ENCODE measurements around the gene CCDC197. TPM values are rescaled to one million over a fixed set of nuclear protein-coding genes. Genes with fewer than 3 reads are reported as not detected.

CCDC197 gene
- total and polyA plus RNA-seq, 9 of the 15 experiments (the other 6 are each of a cell fraction or from before 2014, with no cell fraction given) = not detected

DNA sequence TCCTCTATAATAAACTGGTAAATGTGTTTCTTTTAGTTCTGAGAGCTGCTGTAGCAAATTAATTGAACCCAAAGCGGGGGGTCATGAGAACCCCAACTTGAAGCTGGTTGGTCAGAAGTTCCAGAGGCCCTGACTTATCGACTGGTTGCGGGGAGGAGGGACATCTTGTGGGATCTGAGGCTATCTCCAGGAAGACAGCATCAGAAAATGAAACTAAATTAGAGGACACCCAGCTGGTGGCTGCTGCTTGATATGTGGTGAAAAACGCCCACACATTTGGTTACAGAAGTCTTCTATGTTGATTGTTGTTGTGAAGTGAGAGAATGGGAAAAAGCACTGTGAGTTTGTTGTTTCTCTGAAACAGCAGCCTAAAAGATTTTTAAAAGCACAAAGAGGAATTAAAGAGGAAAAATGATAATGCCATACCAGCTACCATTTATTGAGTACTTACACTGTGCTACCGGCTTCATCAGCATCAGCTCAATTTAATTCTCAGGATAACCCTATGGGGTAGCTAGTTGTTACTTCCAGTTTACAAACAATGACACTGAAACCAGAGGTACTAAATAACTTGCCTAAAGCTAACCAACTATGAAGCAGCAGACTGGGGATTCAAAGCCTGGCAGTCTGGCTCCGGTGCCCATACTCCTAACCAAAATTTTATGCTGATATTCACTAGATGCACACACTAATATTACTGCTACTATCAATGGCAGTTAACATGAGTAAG, 59.6 kb downstream of the CCDC197 start:
- Histone ChIP-seq H3K4me1 (replicated peaks in 1 of 2; ENCODE audit: control insufficient read depth in 2 of 2, insufficient read depth in 2 of 2, low read length in 2 of 2) (no peaks in the 10 kb centered on the region), H3K9ac (ENCODE audit: insufficient read depth in 1 of 2, low read depth in 2 of 2, low read length in 2 of 2) (no peak overlapping the region), H3K27ac (ENCODE audit: extremely low read depth, low read depth, low read length) (no peak overlapping the region), H3K79me2 (ENCODE audit: control insufficient read depth, insufficient read depth, low read length) (no peaks in the 10 kb centered on the region; the same call in 2 of the 3 replicates), H3K9me3 (replicated peaks; ENCODE audit: control insufficient read depth, insufficient read depth, low read depth, low read length) (no peaks in the 10 kb centered on the region), H4K20me1 (replicated peaks; ENCODE audit: control insufficient read depth, insufficient read depth, low read length) (no peaks in the 10 kb centered on the region), H3K4me2 (ENCODE audit: insufficient read depth, low read length) (no peak overlapping the region), H2AFZ (ENCODE audit: low read depth, low read length) (no peak overlapping the region), H3K4me3 (no peak overlapping the region), H3K9me1 (ENCODE audit: control insufficient read depth, insufficient read depth, low read length) (no peaks in the 10 kb centered on the region), H3K36me3 (ENCODE audit: control insufficient read depth, insufficient read depth, low read length) (peaks cover 95% of the 10 kb centered on the region), H3K27me3 (ENCODE audit: control insufficient read depth in 2 of 2, insufficient read depth in 2 of 2, low read length in 2 of 2) (no peaks in the 10 kb centered on the region)
- BruUV-seq (replicated peaks) = no TSS peak
- FAIRE-seq = no peak
- no peak for ATAC-seq
- intact Hi-C loops (cut with micrococcal nuclease) = no loop called here
- 83% methylated on average over 3 of the region's 6 CpGs for WGBS (ENCODE audit: insufficient coverage, low coverage, missing lambda C conversion rate)
- DNase-seq (ENCODE audit: extremely low read depth in 1 of 4, low spot score in 3 of 4) = no peak
- ChIA-PET CTCF (ENCODE audit: low intra/inter-chr PET ratio) (no interaction called here), POLR2A (interaction anchor here (0.6 to 1.3 kb wide), 3 partner anchors 11 to 1937 kb away, joined by 3 read pairs; no protein-coding TSS in a partner anchor)
- TF ChIP-seq NFIC (IDR thresholded peaks at IDR 0.05) (no peak), TCF15 (CRISPR knock-in tag; IDR thresholded peaks at IDR 0.05) (no peak), ATF7 (IDR thresholded peaks at IDR 0.05) (no peak), TGIF2 (CRISPR knock-in tag; IDR thresholded peaks at IDR 0.05) (no peak), TAL1 (IDR thresholded peaks at IDR 0.05) (no peak), PHTF2 (CRISPR knock-in tag; IDR thresholded peaks at IDR 0.05) (no peak), PHB2 (IDR thresholded peaks at IDR 0.05; ENCODE audit: low read depth) (no peak), ZNF561 (CRISPR knock-in tag; conservative IDR thresholded peaks at IDR 0.05) (no peak), SMAD4 (CRISPR knock-in tag; conservative IDR thresholded peaks at IDR 0.05) (no peak)
- TF ChIP-seq, protein P1, sequence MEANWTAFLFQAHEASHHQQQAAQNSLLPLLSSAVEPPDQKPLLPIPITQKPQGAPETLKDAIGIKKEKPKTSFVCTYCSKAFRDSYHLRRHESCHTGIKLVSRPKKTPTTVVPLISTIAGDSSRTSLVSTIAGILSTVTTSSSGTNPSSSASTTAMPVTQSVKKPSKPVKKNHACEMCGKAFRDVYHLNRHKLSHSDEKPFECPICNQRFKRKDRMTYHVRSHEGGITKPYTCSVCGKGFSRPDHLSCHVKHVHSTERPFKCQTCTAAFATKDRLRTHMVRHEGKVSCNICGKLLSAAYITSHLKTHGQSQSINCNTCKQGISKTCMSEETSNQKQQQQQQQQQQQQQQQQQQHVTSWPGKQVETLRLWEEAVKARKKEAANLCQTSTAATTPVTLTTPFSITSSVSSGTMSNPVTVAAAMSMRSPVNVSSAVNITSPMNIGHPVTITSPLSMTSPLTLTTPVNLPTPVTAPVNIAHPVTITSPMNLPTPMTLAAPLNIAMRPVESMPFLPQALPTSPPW (CRISPR knock-in tag; IDR thresholded peaks at IDR 0.05) = no peak
- TF ChIP-seq, protein P2, sequence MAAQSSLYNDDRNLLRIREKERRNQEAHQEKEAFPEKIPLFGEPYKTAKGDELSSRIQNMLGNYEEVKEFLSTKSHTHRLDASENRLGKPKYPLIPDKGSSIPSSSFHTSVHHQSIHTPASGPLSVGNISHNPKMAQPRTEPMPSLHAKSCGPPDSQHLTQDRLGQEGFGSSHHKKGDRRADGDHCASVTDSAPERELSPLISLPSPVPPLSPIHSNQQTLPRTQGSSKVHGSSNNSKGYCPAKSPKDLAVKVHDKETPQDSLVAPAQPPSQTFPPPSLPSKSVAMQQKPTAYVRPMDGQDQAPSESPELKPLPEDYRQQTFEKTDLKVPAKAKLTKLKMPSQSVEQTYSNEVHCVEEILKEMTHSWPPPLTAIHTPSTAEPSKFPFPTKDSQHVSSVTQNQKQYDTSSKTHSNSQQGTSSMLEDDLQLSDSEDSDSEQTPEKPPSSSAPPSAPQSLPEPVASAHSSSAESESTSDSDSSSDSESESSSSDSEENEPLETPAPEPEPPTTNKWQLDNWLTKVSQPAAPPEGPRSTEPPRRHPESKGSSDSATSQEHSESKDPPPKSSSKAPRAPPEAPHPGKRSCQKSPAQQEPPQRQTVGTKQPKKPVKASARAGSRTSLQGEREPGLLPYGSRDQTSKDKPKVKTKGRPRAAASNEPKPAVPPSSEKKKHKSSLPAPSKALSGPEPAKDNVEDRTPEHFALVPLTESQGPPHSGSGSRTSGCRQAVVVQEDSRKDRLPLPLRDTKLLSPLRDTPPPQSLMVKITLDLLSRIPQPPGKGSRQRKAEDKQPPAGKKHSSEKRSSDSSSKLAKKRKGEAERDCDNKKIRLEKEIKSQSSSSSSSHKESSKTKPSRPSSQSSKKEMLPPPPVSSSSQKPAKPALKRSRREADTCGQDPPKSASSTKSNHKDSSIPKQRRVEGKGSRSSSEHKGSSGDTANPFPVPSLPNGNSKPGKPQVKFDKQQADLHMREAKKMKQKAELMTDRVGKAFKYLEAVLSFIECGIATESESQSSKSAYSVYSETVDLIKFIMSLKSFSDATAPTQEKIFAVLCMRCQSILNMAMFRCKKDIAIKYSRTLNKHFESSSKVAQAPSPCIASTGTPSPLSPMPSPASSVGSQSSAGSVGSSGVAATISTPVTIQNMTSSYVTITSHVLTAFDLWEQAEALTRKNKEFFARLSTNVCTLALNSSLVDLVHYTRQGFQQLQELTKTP (IDR thresholded peaks at IDR 0.05; ENCODE audit: low read depth in 1 of 2, partially characterized antibody in 2 of 2) = no peak
- in situ Hi-C loops (cut with MboI) = no loop called here
